Karpas-422 (cell line): ENCODE measurements around the gene PYM1. TPM values are rescaled to one million over a fixed set of nuclear protein-coding genes. Genes with fewer than 3 reads are reported as not detected.

Experiments used
- DNase-seq: peaks from one replicate; pipeline ENCODE4 v3.0.0-alpha.2; 2015
- H2AFZ ChIP-seq: fragments of 200-600 bp; sonication (generic); 2 replicates; pipeline ENCODE4 v1.6.1; 2014; ENCODE audit warnings: antibody characterized with exemption, low read length, mixed read lengths
- H3K27ac ChIP-seq: fragments of 200-600 bp; sonication (generic); 2 replicates; pipeline ENCODE4 v1.5.1; 2014; ENCODE audit warnings: mild to moderate bottlenecking, low read length, moderate library complexity
- H3K27me3 ChIP-seq: fragments of 200-600 bp; sonication (generic); 2 replicates; pipeline ENCODE4 v1.6.1; 2014; ENCODE audit warnings: low read length, mixed read lengths
- H3K36me3 ChIP-seq: fragments of 200-600 bp; sonication (generic); 2 replicates; pipeline ENCODE4 v1.6.1; 2014; ENCODE audit warnings: low read length, mixed read lengths; ENCODE audit not compliant: insufficient read depth
- H3K4me1 ChIP-seq: fragments of 200-600 bp; sonication (generic); 2 replicates; pipeline ENCODE4 v1.6.1; 2014; ENCODE audit warnings: mild to moderate bottlenecking, low read length, mixed read lengths
- H3K4me2 ChIP-seq: fragments of 200-600 bp; sonication (generic); 2 replicates; pipeline ENCODE4 v1.6.1; 2014; ENCODE audit warnings: low read length, low read depth, mild to moderate bottlenecking; ENCODE audit not compliant: poor library complexity, severe bottlenecking
- H3K4me3 ChIP-seq: fragments of 200-600 bp; sonication (generic); 2 replicates; pipeline ENCODE4 v1.5.1; 2014; ENCODE audit warnings: mild to moderate bottlenecking, antibody characterized with exemption, low read length, mixed read lengths
- H3K79me2 ChIP-seq: fragments of 200-600 bp; sonication (generic); 2 replicates; pipeline ENCODE4 v1.6.1; 2014; ENCODE audit warnings: mild to moderate bottlenecking, low read length, mixed read lengths
- H3K9ac ChIP-seq: fragments of 200-600 bp; sonication (generic); 2 replicates; pipeline ENCODE4 v1.6.0; 2014; ENCODE audit warnings: low read length
- H3K9me2 ChIP-seq: fragments of 200-600 bp; sonication (generic), shearing (Covaris generic); replicated peaks from 2 replicates; pipeline ENCODE4 v1.6.0; 2014; ENCODE audit warnings: mild to moderate bottlenecking, low read length, moderate library complexity; ENCODE audit not compliant: insufficient read depth
- H3K9me3 ChIP-seq: fragments of 300-700, 200-600 bp; sonication (generic); 2 replicates; pipeline ENCODE4 v1.6.1; 2014; ENCODE audit warnings: low read length, mixed read lengths
- H4K20me1 ChIP-seq: fragments of 200-600 bp; sonication (generic); 2 replicates; pipeline ENCODE4 v1.6.1; 2014; ENCODE audit warnings: mild to moderate bottlenecking, antibody characterized with exemption, low read length, low read depth; ENCODE audit not compliant: insufficient read depth
- total RNA-seq: library from RNA; depleted of rRNA; stranded (reverse); fragments of >200 nt; shearing (Covaris generic); gene quantifications from 2 replicates; pipeline ENCODE4 v1.2.3, GENCODE V29; 2014; ENCODE audit warnings: low replicate concordance

The PYM1 gene
- total RNA-seq, 1 experiment from 2014 or later = 58.9 TPM

GRCh38 chr12:55955344-55955743 lies 27.6 kb upstream of the PYM1 start:
- H3K9ac ChIP-seq = no peak overlapping the region
- DNase-seq = no peak
- H4K20me1 ChIP-seq = no peaks in the 10 kb centered on the region
- H2AFZ ChIP-seq = no peak overlapping the region
- peaks cover 9% of the 10 kb centered on the region for H3K36me3 ChIP-seq
- H3K9me3 ChIP-seq = no peaks in the 10 kb centered on the region
- no peak overlapping the region for H3K4me3 ChIP-seq
- H3K27ac ChIP-seq = no peak overlapping the region
- no peak overlapping the region for H3K4me2 ChIP-seq
- H3K27me3 ChIP-seq = no peaks in the 10 kb centered on the region
- no peaks in the 10 kb centered on the region for H3K9me2 ChIP-seq
- no peaks in the 10 kb centered on the region for H3K4me1 ChIP-seq
- H3K79me2 ChIP-seq = no peaks in the 10 kb centered on the region

GRCh38 chr12:55946553-55946952 lies 18.9 kb upstream of the PYM1 start:
- no peak for DNase-seq
- no peak overlapping the region for H3K27ac ChIP-seq
- no peaks in the 10 kb centered on the region for H3K4me1 ChIP-seq
- H3K4me3 ChIP-seq = no peak overlapping the region
- no peaks in the 10 kb centered on the region for H3K9me3 ChIP-seq
- H4K20me1 ChIP-seq = no peaks in the 10 kb centered on the region
- no peaks in the 10 kb centered on the region for H3K79me2 ChIP-seq
- H3K9ac ChIP-seq = no peak overlapping the region
- no peak overlapping the region for H2AFZ ChIP-seq
- no peak overlapping the region for H3K4me2 ChIP-seq
- H3K27me3 ChIP-seq = no peaks in the 10 kb centered on the region
- H3K9me2 ChIP-seq = no peaks in the 10 kb centered on the region
- peaks cover 12% of the 10 kb centered on the region for H3K36me3 ChIP-seq

- DNase-seq = no peak
- Histone ChIP-seq H3K9ac (no peak overlapping the region), H4K20me1 (no peaks in the 10 kb centered on the region), H3K9me3 (no peaks in the 10 kb centered on the region), H3K36me3 (peaks cover 19% of the 10 kb centered on the region; the same call in 1 of the 2 replicates), H3K9me2 (no peaks in the 10 kb centered on the region), H3K79me2 (no peaks in the 10 kb centered on the region), H3K27ac (no peak overlapping the region), H3K4me3 (no peak overlapping the region), H3K4me2 (no peak overlapping the region), H2AFZ (no peak overlapping the region), H3K4me1 (peaks cover 11% of the 10 kb centered on the region), H3K27me3 (no peaks in the 10 kb centered on the region)
These were observed 15.0 kb upstream of the PYM1 start for GRCh38 chr12:55942577-55943136.

GRCh38 chr12:55942055-55942454 lies 14.4 kb upstream of the PYM1 start:
- H3K4me2 ChIP-seq = no peak overlapping the region
- peaks cover 11% of the 10 kb centered on the region for H3K4me1 ChIP-seq
- peaks cover 19% of the 10 kb centered on the region; the same call in 1 of the 2 replicates for H3K36me3 ChIP-seq
- H3K9me3 ChIP-seq = no peaks in the 10 kb centered on the region
- H3K27me3 ChIP-seq = no peaks in the 10 kb centered on the region
- no peak for DNase-seq
- H3K27ac ChIP-seq = no peak overlapping the region
- no peak overlapping the region for H3K9ac ChIP-seq
- no peaks in the 10 kb centered on the region for H4K20me1 ChIP-seq
- H3K79me2 ChIP-seq = no peaks in the 10 kb centered on the region
- no peak overlapping the region for H2AFZ ChIP-seq
- no peak overlapping the region for H3K4me3 ChIP-seq
- no peaks in the 10 kb centered on the region for H3K9me2 ChIP-seq

GRCh38 chr12:55940065-55940732 lies 12.5 kb upstream of the PYM1 start:
- peak; percentile 94 for DNase-seq
- no peaks in the 10 kb centered on the region for H3K27me3 ChIP-seq
- H3K4me2 ChIP-seq = peak overlapping the region; percentile 48
- H3K79me2 ChIP-seq = no peaks in the 10 kb centered on the region
- H3K27ac ChIP-seq = no peak overlapping the region
- H4K20me1 ChIP-seq = no peaks in the 10 kb centered on the region
- peak overlapping the region; percentile 68; the same call in 1 of the 2 replicates for H2AFZ ChIP-seq
- peaks cover 15% of the 10 kb centered on the region; the same call in 1 of the 2 replicates for H3K36me3 ChIP-seq
- H3K9me2 ChIP-seq = no peaks in the 10 kb centered on the region
- no peak overlapping the region for H3K4me3 ChIP-seq
- no peaks in the 10 kb centered on the region for H3K9me3 ChIP-seq
- H3K9ac ChIP-seq = peak overlapping the region; percentile 38
- peaks cover 11% of the 10 kb centered on the region for H3K4me1 ChIP-seq

- H3K79me2 ChIP-seq = peaks cover 4% of the 10 kb centered on the region
- no peak overlapping the region for H2AFZ ChIP-seq
- no peaks in the 10 kb centered on the region for H3K9me3 ChIP-seq
- DNase-seq = no peak
- H3K4me1 ChIP-seq = peaks cover 15% of the 10 kb centered on the region
- peaks cover 15% of the 10 kb centered on the region; the same call in 1 of the 2 replicates for H3K36me3 ChIP-seq
- no peak overlapping the region for H3K9ac ChIP-seq
- no peak overlapping the region for H3K27ac ChIP-seq
- H3K9me2 ChIP-seq = no peaks in the 10 kb centered on the region
- no peak overlapping the region for H3K4me2 ChIP-seq
- no peaks in the 10 kb centered on the region for H3K27me3 ChIP-seq
- no peak overlapping the region for H3K4me3 ChIP-seq
- H4K20me1 ChIP-seq = no peaks in the 10 kb centered on the region
These were observed 11.3 kb upstream of the PYM1 start for GRCh38 chr12:55938826-55939501.

GRCh38 chr12:55937981-55938380 lies 10.3 kb upstream of the PYM1 start:
- H3K27ac ChIP-seq = no peak overlapping the region
- H3K36me3 ChIP-seq = peaks cover 13% of the 10 kb centered on the region; the same call in 1 of the 2 replicates
- no peaks in the 10 kb centered on the region for H3K9me2 ChIP-seq
- no peak overlapping the region for H3K4me3 ChIP-seq
- H3K4me1 ChIP-seq = peaks cover 25% of the 10 kb centered on the region
- no peaks in the 10 kb centered on the region for H4K20me1 ChIP-seq
- peaks cover 13% of the 10 kb centered on the region for H3K79me2 ChIP-seq
- H3K9me3 ChIP-seq = no peaks in the 10 kb centered on the region
- no peak overlapping the region for H3K9ac ChIP-seq
- no peak overlapping the region for H2AFZ ChIP-seq
- H3K4me2 ChIP-seq = no peak overlapping the region
- no peaks in the 10 kb centered on the region for H3K27me3 ChIP-seq
- DNase-seq = no peak

- H3K4me2 ChIP-seq = no peak overlapping the region
- H3K4me1 ChIP-seq = peaks cover 39% of the 10 kb centered on the region
- H3K27me3 ChIP-seq = no peaks in the 10 kb centered on the region
- H3K4me3 ChIP-seq = no peak overlapping the region
- no peaks in the 10 kb centered on the region for H3K9me2 ChIP-seq
- H3K9ac ChIP-seq = no peak overlapping the region
- no peak for DNase-seq
- peaks cover 3% of the 10 kb centered on the region; the same call in 1 of the 2 replicates for H3K36me3 ChIP-seq
- no peak overlapping the region for H3K27ac ChIP-seq
- H3K9me3 ChIP-seq = no peaks in the 10 kb centered on the region
- H3K79me2 ChIP-seq = peaks cover 23% of the 10 kb centered on the region
- H2AFZ ChIP-seq = no peak overlapping the region
- no peaks in the 10 kb centered on the region for H4K20me1 ChIP-seq
These were observed 8.1 kb upstream of the PYM1 start for GRCh38 chr12:55935738-55936151.
